T follicular helper cell (primary cell): ENCODE measurements around the gene MT1E.
"Not testable (repeated sequence)": the region's sequence is repeated elsewhere in the genome, so short reads cannot be mapped to it uniquely, and the experiment has no call there.

ENCODE experiments used
- DNase-seq: peaks from one replicate; pipeline ENCODE4 v3.0.0-alpha.2; 2020; ENCODE audit warnings: low read depth

The MT1E gene

GRCh38 chr16:56647641-56648431, 22.3 kb downstream of the MT1E start:
- no peak for DNase-seq

GRCh38 chr16:56649271-56649670, 23.7 kb downstream of the MT1E start:
- DNase-seq: no peak

GRCh38 chr16:56649820-56650219, 24.2 kb downstream of the MT1E start:
- DNase-seq: no peak

- DNase-seq: no peak
Measured at GRCh38 chr16:56651586-56651985, 26.0 kb downstream of the MT1E start, which contains the start of gene MT1B. Gene MT1B (plus strand): TSS chr16:56651886. CDS start chr16:56651954, 68 bp downstream.

GRCh38 chr16:56652600-56652999, 27.0 kb downstream of the MT1E start:
- no peak for DNase-seq

- no peak for DNase-seq
Measured at GRCh38 chr16:56653218-56653617, 27.6 kb downstream of the MT1E start.

GRCh38 chr16:56657555-56658326, 32.2 kb downstream of the MT1E start, which contains the start of gene MT1F:
Gene MT1F (plus strand): TSS chr16:56657959. CDS start chr16:56658059, 100 bp downstream.
- peak; percentile 59 for DNase-seq

GRCh38 chr16:56658327-56658875, 32.8 kb downstream of the MT1E start:
- DNase-seq: no peak

- DNase-seq: no peak
Measured at GRCh38 chr16:56662357-56663354, 37.1 kb downstream of the MT1E start.

- no peak for DNase-seq
Measured at GRCh38 chr16:56664506-56664905, 38.9 kb downstream of the MT1E start.

GRCh38 chr16:56665286-56666261, 40.0 kb downstream of the MT1E start:
- DNase-seq: not testable (repeated sequence)

- DNase-seq: no peak
Measured at GRCh38 chr16:56667581-56668571, 42.3 kb downstream of the MT1E start, which contains the start of gene MT1G. Gene MT1G (minus strand): TSS chr16:56668065. CDS start chr16:56667993, 72 bp downstream.

GRCh38 chr16:56669005-56669839, 43.6 kb downstream of the MT1E start, which contains the start of gene MT1H:
Gene MT1H (plus strand): TSS chr16:56669814. CDS start chr16:56669885, 71 bp downstream.
- DNase-seq: no peak

GRCh38 chr16:56669840-56670619, 44.4 kb downstream of the MT1E start:
- DNase-seq: no peak

- no peak for DNase-seq
Measured at GRCh38 chr16:56670620-56670934, 45.0 kb downstream of the MT1E start.

GRCh38 chr16:56671691-56672090, 46.1 kb downstream of the MT1E start:
- not testable (repeated sequence) for DNase-seq

- DNase-seq: not testable (repeated sequence)
Measured at GRCh38 chr16:56672171-56672570, 46.6 kb downstream of the MT1E start.
